Measurements from ENCODE around the gene TOR1AIP1.
"Not testable (repeated sequence)": the region's sequence is repeated elsewhere in the genome, so short reads cannot be mapped to it uniquely, and the experiment has no call there.

Gene TOR1AIP1
- 169 to 277 reads per million in 2 donors for total RNA-seq

DNA sequence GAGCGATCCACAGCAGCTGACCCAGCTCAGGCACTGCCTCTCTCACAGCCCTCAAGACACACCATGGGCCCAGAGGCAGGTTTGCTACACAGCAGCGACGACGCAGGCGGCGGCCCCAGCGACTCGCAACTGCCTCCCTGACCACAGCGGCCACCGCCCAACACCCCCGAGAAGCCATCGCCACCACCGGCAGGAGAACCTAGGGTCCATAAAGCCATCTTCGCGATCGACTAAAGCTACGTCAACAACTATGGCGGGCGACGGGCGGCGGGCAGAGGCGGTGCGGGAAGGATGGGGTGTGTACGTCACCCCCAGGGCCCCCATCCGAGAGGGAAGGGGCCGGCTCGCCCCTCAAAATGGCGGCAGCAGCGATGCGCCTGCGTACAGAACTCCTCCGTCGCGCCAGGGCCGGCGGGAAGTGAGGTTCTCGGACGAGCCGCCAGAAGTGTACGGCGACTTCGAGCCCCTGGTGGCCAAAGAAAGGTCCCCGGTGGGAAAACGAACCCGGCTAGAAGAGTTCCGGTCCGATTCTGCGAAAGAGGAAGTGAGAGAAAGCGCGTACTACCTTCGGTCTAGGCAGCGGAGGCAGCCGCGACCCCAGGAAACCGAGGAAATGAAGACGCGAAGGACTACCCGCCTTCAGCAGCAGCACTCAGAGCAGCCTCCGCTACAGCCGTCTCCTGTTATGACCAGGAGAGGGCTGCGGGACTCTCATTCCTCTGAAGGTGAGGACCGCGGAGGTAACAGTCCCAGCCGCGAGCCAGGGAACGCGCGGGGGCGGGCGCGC, at the start of gene TOR1AIP1:
Gene TOR1AIP1 (plus strand): TSS at position 33 of the 787 bp plus-strand sequence. CDS start 218 bp downstream, at position 251.
- DNase-seq: peak; percentile 92 to 99 (median 97)

DNA sequence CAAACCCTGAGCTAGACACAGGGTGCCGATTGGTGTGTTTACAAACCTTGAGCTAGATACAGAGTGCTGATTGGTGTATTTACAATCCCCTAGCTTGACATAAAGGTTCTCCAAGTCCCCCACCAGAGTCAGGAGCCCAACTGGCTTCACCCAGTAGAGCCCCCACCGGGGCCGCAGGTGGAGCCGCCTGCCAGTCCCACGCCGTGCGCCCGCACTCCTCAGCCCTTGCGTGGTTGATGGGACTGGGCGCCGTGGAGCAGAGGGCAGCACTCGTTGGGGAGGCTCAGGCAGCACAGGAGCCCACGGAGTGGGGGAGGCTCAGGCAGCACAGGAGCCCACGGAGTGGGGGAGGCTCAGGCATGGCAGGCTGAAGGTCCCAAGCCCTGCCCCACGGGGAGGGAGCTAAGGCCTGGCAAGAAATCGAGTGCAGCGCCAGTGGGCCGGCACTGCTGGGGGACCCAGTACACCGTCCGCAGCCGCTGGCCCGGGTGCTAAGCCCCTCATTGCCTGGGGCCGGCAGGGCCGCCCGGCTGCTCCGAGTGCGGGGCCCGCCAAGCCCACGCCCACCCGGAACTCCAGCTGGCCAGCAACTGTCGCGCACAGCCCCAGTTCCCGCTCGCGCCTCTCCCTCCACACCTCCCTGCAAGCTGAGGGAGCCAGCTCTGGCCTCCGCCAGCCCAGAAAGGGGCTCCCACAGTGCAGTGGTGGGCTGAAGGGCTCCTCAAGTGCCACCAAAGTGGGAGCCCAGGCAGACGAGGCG, 45.2 kb upstream of the TOR1AIP1 start:
- DNase-seq: not testable (repeated sequence)

- no peak for DNase-seq
Observed at GRCh38 chr1:179840107-179840506, 42.0 kb upstream of the TOR1AIP1 start.

GRCh38 chr1:179848233-179848632, 33.9 kb upstream of the TOR1AIP1 start:
- DNase-seq: no peak

- DNase-seq: no peak
Observed at GRCh38 chr1:179853102-179853501, 29.0 kb upstream of the TOR1AIP1 start.

GRCh38 chr1:179855831-179856230, 26.3 kb upstream of the TOR1AIP1 start:
- DNase-seq: not testable (repeated sequence)

DNA sequence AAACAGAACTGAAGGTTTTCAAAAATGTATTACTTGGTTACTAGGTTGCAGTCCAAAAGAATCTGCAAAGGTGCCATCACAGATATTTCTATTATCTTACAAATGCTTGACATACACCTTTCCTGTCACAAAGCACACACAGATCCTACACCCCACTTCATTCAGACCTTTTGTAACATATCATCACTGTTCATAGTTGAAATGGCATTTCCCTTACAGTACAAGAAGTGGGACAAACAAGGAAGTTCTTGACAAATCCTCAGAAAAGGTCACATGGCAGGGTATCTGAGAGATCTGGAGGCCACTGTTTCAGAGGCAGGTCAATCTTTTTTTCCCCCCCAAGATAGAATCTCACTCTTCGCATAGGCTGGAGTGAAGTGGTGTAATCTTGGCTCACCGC, 25.8 kb upstream of the TOR1AIP1 start:
- DNase-seq: no peak

DNA sequence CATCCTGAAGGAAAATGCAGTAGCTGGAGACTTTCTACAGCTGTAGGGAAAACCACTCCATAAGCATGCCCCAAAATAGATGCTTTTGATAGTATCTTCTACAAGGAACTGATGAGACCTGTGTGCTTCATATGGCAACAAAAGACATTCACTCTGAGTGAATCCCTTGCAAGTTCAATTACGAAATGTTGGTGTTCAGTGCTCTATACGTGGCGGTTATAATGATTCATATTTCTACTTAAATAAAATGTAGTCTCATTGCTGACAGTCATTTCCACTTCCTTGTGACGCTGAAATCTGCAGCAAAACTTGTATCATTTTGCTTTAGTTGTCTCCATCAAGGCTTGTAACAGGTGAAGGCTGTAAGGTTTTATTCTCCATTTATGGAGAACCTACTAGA, 25.1 kb upstream of the TOR1AIP1 start:
- peak in 1 of 5 experiments; percentile 33 for DNase-seq

DNA sequence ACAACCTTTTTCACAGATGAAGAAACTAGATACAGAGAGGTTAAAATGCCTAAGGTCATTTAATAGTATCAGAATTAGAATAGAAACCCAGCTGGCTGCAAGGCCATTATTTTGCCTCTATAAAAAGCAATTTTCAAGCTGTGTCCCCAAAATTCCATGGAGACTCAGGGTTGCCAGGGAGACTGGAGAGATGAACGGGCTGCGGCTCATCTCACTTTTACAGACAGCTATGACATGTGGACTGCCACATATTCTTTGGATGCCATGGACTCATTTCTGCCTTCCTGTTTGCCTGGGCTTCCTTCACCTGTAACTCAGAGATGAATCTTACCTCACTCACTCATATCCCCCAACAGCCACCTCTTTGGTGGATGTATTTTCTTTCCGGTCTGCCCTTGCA, 21.4 kb upstream of the TOR1AIP1 start:
- no peak for DNase-seq

- DNase-seq: no peak
Observed at GRCh38 chr1:179865377-179865776, 16.7 kb upstream of the TOR1AIP1 start.

- DNase-seq: no peak
Observed at GRCh38 chr1:179866616-179867015, 15.5 kb upstream of the TOR1AIP1 start.

- peak; percentile 15 to 43 (median 27) for DNase-seq
Observed at GRCh38 chr1:179867493-179868330, 14.4 kb upstream of the TOR1AIP1 start.

DNA sequence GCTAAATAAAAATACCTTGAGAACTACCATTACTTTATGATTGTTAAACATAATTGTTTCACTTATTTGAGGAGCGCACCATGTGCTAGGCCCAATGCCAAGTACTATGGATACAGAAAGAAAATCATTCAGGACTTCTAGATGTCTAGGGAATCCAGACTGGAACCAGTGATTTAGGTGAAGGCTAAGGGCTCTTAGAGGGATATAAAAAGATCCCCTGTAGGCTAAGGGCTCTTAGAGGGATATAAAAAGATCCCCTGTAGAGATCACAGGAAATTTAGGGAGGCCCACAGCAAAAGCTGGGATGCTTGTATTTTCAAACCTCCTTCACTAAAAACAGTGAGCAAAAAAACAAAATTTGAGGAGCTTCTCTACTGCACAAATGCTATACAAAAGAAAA, 11.2 kb upstream of the TOR1AIP1 start:
- no peak for DNase-seq

GRCh38 chr1:179871940-179872339, 10.1 kb upstream of the TOR1AIP1 start:
- no peak for DNase-seq

- DNase-seq: no peak
Observed at GRCh38 chr1:179872558-179872957, 9.5 kb upstream of the TOR1AIP1 start.

- DNase-seq: no peak
Observed at GRCh38 chr1:179873438-179873851, 8.6 kb upstream of the TOR1AIP1 start.

- no peak for DNase-seq
Observed at GRCh38 chr1:179875596-179876299, 6.3 kb upstream of the TOR1AIP1 start.

DNA sequence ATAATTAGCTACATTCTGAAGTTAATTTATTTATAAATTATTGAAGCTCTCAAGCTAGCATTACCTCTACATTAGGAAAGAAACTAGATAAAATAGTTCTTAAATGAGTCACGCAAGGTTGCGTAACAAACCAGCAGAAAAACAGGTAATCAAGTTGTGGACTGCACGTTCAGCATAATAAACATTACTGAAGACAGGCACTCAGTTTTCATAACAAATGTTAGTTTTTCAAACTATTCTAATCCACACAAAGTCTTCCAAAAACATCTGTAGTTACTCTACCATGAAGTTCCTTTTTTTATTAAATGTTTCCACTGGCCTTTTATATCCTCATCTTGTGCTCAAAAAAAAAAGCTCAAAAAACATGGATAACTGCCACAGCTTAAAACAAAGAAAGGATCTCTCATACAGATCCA, 5.8 kb upstream of the TOR1AIP1 start:
- DNase-seq: peak in 1 of 5 experiments; percentile 50

DNA sequence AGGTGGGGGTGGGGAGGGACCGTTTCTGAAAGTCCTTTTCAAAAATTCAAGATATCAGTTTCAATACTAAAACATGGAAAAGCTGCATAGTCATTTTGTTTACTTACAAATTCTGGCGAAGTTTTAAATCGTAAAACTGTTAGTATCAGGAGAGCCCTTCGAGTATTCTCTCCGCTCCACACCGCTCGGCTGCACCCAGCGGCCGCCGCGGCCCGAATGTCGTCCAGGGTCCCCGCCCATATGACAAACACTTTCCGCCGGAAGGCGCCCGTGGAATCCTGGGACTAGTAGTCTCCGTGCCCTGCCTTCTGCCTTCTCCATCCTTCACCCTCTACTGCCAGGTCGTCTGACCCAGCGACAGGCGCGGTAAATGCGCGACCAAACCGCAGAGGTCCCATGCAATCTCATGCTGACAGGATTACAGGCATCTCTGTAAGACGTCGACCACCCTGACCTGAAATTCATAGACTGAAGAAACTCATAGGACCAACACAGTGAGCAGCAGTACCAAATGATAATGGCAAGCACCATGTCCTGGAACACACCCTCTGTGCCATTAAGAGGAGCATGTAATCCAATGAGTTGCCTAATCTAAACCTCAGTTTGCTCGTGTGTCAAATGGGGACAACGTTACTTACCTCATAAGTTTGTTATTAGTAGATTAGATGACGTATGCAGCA, 4.4 kb upstream of the TOR1AIP1 start, which contains the start of gene TOR1AIP2:
Gene TOR1AIP2 (minus strand): TSS at position 218 of the 680 bp plus-strand sequence. CDS start 25,138 bp downstream, outside the sequence.
- DNase-seq: peak; percentile 67 to 90 (median 74)

- peak in 1 of 5 experiments; percentile 40 for DNase-seq
Observed at GRCh38 chr1:179879797-179880196, 2.3 kb upstream of the TOR1AIP1 start.

- DNase-seq: no peak
Observed at GRCh38 chr1:179881642-179882252, 338 bp upstream of the TOR1AIP1 start.

Data from T-helper 2 cell (primary cell).